ENCODE measurements around the gene MIA2.

DNA sequence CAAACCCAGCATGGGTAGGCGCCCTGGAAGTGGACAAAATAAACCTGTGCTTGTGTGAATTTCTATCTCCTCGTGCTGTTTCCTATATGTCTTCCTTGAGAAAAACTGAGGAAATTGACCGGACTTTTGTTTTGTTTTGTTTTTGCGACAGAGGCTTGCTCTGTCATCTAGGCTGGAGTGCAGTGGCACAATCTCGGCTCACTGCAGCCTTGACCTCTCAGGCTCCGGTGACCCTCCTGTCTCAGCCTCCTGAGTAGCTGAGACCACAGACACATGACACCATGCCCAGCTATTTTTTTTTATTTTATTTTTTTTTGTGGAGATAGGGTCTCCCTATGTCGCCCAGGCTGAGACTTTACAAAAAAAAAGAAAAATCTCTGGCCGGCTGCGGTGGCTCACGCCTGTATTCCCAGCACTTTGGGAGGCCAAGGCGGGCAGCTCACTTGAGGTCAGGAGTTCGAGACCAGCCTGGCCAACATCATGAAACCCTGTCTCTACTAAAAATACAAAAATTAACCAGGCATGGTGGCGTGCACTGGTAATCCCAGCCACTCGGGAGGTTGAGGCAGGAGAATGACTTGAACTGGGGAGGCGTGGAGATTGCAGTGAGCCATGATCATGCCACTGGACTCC is 22.5 kb upstream of the MIA2 start:
- TF ChIP-seq POLR2AphosphoS5 (IDR thresholded peaks at IDR 0.05; ENCODE audit: low read depth, low read length) (no peak), REST (IDR thresholded peaks at IDR 0.05; ENCODE audit: insufficient read depth in 1 of 2, low read depth in 2 of 2, low read length in 2 of 2) (no peak), SIN3A (IDR thresholded peaks at IDR 0.05; ENCODE audit: borderline replicate concordance, insufficient read depth, low read length) (no peak), TAF1 (IDR thresholded peaks at IDR 0.05; ENCODE audit: borderline replicate concordance, insufficient read depth, low read length) (no peak)

All from PFSK-1 (cell line).